HTERT RPE-1 (cell line): ENCODE results near the gene MEIKIN.

ENCODE experiments used
- in situ Hi-C: fragments of 300-500 bp; cut with MboI; formaldehyde crosslinking; loops from 4 replicates; pipeline ENCODE4 v1.14.3; 2020; ENCODE audit warnings: low sequenced_read_pairs

MEIKIN gene, protein sequence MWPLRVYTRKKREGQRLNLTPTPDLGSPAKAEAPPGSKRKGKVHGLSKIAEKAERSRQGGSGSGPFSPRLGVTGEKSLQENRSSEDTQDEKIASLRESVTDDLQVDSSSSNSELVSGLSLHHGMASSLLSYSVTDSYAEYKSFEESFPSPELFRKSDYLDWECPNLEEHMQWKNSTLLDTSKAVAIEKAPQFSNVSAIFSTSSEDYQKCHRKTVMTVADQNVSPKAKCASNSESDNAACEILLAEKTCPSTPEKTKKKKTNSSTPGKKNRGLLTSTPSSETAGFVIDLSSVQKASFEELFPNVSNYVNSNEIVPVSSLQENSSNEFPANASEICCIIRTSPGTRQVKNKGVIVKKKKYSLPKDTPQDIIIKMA

DNA sequence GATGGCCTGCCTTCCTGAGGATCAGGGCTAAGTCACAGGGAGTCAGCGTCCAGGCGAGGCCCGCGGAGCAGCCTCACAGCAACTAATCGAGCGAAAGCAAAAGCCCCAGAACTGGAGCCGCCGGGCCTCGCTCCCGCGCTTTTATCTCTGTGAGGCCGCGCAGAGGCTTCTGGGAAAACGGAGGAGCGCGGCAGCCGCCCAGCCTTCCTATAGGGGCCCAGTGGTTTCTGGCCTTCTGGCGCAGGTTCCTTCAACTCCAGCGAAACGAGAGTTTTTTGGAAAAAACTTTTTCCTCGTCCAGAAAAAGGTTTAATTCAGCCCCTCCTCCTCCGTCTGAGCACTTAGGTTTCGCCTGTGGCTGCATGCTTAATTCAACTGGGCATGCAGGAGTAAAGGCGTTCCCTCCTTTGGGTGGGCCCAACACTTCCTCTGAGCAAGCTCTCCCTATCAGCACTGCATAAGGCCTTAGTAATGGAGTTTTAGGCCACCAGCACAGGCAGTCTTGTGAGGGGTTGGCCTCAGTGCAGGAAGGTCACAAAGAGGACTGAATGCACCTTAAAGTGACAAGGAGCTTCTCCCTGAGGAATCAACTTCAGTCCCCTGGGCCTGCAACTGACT lies at the start of gene MEIKIN:
Gene MEIKIN, minus strand, starts transcription at position 113 of the 618 bp plus-strand sequence. CDS start 158 bp downstream, outside the sequence.
- in situ Hi-C loops = no loop called here

DNA sequence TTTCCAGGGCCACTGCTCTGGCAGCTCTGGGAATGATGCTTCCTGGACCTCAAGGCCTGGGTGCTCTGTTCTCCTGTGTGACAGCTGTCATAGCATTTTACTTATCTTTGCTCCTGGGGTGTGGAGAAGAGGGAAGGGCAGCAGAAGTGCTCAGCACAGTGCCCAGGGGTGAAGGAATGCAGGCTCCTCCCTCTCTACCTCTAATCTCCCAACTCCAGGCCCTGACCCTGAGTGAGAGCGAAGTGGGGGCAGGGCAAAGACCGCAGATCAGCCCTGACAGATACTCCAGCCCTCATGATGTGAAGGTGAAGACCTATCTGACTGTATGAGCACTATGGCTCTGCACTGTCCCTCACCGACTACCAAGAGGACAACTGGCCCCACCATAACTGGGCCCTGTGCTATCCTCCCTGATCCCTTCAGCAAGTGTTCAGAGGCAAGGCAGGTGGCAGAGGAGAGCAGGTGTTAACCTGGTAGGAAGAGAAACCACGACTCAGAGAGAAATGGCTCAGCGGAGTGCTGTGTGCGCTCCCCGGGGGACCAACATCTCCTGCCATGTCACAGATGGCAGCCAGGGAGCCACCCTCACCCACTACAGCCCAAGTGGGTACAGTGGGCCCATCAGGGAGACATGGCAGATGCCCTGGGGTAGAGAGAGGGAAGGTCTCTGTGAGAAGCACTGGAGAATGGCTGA lies 49.2 kb upstream of the MEIKIN start:
- in situ Hi-C loops = no loop called here

DNA sequence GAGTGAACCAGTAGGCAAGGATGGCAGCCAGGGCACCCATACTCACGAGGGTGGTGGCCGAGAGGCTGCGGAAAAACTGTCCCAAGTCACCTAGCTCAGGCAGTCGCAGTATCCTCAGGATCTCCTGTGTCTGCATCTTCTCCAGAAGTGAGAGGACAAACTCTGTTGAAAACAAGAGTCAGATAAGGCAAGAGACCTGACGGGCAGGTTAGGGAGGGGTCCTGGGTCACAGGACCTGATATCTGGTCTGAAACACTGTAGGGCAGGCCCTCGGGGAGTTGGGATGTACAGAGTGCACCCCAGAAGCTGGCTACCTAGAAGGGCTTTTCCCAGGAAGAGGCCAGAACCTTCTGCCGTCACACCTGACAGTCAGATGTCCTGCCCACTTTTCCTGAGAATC lies 48.6 kb upstream of the MEIKIN start:
- in situ Hi-C loops = no loop called here

- in situ Hi-C loops = no loop called here
Measured at GRCh38 chr5:131993676-131994075, 48.2 kb upstream of the MEIKIN start.

- in situ Hi-C loops = no loop called here
Measured at GRCh38 chr5:131992370-131992769, 46.9 kb upstream of the MEIKIN start.

DNA sequence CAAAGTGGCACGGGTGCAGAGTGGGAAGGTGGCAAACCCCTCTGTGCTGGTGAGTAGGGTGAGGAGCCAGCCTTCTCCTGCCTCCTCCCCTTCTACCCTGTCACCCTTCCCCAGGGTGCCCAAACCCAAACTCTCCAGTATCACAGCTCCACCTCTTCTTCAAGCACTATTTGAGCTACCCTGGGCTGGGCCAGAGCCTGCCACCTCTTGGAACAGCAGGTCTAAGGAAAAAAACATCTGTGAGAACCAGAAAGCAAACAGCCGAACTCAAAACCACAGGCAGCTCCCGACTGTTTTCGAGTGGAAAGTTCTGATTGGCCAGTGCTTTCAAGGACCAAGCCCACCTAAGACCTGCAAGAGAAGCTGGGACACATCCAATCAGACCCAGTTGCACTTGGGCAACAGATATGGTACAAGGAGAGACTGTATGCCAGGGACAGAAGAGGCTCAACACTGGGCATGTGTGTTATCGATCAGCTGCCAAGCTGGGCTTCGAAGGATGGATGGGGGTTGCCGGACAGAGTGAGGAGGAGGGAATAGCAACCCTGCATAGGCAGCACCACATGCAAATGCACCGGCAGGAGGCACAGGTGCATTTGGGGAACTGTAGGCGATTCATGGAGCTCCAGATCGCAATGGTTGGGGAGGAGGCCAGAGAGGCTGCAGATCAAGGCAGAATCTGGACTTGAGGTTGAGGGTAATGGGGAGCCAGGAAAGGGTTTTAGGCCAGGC lies 46.3 kb upstream of the MEIKIN start:
- in situ Hi-C loops = no loop called here

DNA sequence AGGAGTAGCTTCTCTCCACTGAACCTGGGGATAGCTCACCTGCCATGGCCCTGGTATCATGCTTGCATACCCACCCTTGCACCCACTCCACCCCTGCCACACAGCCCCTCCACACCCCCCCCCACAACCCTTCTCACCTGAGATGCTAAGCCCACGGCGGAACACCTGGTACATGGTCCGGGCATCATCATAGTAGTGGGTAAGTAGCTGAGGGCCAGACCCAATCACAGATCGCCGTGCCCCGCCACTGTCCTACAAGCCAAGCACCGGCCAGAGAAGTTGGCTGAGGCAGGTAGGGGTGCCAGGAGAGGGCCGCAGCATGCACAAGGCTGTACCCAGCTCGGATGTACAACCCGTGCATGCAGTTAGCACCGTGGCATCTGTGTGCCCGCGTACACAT lies 45.3 kb upstream of the MEIKIN start:
- in situ Hi-C loops = no loop called here

DNA sequence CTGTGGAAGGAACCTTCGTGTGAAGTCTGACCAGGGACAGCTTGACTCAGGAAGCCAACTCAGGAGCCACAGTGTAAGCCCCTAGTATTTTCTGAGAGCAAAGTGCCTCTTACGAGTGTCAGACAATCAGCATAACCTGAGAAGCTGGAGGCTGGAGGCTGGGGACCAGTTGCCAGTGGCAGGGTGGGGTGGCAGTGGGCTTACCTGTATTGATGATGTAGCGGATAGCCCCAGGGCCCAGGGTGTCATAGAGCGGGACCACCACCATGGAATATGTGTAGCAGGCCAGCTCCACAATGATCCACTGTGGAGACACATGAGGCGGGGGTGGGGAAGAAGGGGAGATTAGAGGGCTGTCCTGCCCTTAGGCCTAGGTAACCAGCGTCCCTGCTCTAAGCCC lies 43.1 kb upstream of the MEIKIN start:
- in situ Hi-C loops = no loop called here

DNA sequence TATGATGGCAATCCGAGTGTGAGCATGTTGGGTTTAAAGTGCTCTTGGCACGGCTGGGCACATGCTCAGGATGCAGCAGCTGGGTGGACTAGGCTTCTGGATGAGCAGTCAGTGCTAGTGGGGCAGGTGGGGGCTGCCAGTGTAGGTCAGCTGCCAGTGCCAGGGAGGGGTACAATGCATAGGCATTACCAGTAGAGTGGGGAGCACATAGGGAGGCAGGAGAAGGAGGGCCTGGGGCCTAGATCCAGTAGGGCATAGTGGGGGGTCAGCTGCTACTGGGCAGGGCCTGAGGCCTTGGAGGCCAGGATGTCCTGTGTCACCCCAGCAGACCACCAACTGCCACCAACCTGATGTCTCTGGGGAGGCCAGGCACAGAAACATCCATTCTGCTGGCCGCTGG lies 41.8 kb upstream of the MEIKIN start:
- in situ Hi-C loops = no loop called here

DNA sequence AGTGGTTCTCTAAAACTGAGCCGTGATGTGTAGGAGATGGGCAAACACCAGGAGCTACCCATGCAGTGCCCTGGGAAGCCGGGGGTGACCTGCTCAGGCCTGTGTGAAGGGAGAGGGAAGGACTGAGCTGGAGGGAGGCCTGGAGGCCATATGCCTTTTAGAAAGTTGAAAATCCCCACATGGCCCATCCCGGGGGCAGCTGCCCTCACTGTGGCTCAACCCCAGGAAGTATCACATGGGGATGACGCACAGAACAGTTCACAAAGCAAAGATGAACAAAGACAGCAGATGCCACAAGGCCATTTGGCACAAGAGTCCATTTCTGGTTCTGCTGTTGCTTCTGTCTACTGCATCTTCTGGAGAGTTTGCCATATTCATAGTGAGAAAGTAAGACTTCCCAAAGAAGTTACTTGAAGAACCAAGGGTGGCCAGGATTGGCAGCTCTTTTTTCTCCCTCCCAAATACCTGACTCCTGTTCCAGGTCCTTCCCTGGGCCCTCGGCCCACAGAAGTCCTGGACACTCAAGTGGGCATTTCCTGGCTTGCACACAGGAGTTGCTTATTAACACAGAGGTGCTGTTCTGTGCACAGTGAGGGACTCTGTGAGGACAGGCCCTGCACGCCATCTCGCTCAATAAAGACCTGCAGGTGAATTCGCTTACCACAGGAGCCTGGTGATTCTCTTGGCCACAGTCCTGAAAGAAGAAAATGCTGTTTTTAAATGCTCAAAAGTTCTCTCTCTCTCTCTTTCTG lies 40.9 kb upstream of the MEIKIN start:
- in situ Hi-C loops = no loop called here

- in situ Hi-C loops = no loop called here
Measured at GRCh38 chr5:131984956-131985665, 39.6 kb upstream of the MEIKIN start.

GRCh38 chr5:131983244-131983771 lies 37.8 kb upstream of the MEIKIN start:
- in situ Hi-C loops = no loop called here

DNA sequence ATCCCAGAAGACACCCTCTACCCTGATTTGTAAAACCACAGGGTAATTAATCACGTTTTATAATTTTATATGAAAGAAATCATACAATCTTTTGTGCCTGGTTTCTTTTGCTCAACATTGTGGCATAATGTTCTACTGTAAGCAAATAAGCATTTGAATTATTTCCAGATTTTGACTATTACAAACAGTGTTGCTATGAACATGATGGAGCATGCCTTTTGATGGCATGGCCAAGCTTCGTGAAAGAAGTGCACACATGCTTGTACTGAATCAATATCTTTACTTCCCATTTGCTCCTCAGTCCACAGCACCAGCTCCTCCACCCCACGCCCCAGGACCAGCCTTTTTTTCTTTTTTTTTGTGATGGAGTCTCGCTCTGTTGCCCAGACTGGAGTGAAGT lies 36.1 kb upstream of the MEIKIN start:
- in situ Hi-C loops = no loop called here

DNA sequence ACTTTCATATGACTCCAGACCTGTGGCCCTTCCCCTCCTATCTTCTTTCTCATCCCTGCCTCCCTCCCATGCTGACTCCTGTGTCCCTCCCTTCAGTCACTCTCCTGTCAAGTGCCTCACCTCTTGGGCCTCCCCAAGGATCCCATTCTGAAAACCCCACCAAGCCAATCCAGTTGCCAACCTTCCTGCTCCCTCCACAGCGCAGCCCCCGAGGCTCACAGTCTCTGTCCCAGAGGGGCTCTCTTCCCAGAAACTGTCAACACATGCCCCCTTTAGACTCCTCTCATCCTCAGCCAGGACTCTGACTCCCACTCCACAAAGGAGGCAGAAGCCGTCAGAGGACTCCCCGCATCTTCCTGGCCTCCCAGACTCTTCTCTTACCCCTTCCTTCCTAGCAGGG lies 35.2 kb upstream of the MEIKIN start:
- in situ Hi-C loops = no loop called here

DNA sequence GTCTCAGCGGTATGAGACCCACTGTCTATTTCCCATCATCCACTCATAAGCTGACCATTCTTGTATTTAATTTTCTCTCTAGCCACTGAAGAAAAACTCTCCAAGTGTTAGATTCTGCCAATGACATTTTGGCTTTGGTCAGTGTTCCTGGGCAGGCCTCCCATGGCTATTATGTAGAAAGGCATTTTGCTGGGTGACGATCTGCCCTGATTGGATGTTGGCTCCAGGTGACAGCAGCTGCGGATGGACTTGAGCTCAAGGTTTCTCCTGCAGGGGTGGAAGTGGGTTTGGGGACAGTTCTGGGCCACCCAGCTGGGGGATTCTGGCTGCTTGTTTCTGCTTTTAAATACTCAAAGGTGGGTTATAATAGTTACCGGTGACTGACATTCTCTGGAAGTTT lies 34.4 kb upstream of the MEIKIN start:
- in situ Hi-C loops = no loop called here

DNA sequence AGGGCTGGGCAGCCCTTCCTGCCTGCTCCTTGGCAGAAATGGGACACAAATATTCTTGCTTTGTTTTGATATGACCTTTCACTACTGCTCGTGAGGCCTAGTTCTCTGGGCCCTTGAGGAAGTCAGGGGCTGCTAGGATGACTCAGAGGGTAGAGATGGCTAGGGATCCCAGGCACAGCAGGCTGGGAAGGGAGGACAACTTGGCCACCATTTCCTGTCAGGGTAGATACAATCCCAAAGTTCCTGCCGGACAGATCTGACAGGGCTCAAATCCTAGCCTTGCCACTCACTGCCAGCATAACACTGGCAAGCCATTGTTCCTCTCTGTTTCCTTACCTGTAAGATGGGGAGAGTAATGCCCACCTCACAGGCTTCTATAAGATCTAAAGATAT lies 31.7 kb upstream of the MEIKIN start:
- in situ Hi-C loops = no loop called here

DNA sequence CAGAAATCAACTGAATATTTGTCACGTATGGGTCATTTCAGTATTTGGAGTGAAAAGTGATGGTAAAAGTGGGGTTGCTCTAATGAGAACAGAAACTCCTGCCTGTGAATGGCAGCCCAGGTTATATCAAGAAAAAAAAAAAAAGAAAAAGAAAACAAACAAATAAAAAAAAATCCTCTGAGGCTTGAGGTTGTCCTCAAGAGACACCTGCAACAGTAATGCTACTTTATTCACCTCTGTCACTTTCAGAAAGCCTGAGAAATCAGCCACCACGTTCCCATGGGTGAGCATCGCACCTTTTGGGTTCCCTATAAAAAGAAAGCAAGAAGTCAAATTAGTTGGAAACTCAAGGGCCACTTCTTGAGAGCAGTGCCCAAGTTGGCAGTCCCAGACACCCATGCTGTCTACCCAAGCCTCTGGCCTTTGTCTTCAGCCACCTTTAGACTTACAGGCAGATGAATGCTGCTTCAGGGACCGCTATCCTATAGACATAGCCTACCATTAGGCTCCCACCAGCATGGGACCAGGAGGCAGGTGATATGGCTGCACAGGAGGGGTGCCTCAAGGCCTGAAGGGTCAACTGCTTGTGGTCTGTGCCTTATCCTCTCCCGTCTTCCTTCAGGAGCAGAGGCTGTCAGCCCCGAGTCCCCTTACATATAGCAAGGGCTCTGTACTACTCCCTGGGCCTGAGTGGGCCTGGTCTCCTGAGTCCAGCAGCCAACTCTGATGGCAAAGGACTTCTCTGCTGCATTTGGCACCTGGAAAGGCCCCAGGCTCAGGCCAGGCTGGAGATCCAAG lies 31.1 kb upstream of the MEIKIN start:
- in situ Hi-C loops = no loop called here

- in situ Hi-C loops = no loop called here
Measured at GRCh38 chr5:131974956-131975726, 29.7 kb upstream of the MEIKIN start.
